Adrenal gland (tissue), 12 donors: ENCODE results near the gene EPHB1. TPM values are rescaled to one million over a fixed set of nuclear protein-coding genes. Genes with fewer than 3 reads are reported as not detected.

Source experiments
- DNase-seq, 7 donors: peaks; one replicate each; pipeline ENCODE4 v3.0.0-alpha.2; 2019 to 2020
- H3K27ac ChIP-seq, 5 donors: fragments of 200-600 bp; sonication (generic) in 4 of 5; 1 replicate in 3 of 5; 2 replicates in 2 of 5; pipeline versions ENCODE4 v1.5.1 to v1.8.0; 2016 to 2020; ENCODE audit warnings: mild to moderate bottlenecking in 1 of 5
- H3K27me3 ChIP-seq: fragments of 200-600 bp; 2 replicates; pipeline ENCODE4 v1.8.0; 2021
- H3K36me3 ChIP-seq, 2 donors: fragments of 200-600 bp; replicated peaks in 1 of 2; 1 replicate in 1 of 2; 2 replicates in 1 of 2; pipeline versions ENCODE4 v1.5.1 to v1.8.0; 2018 to 2022
- H3K4me1 ChIP-seq, 2 donors: fragments of 200-600 bp; replicated peaks in 1 of 2; 1 replicate in 1 of 2; 2 replicates in 1 of 2; pipeline versions ENCODE4 v1.5.1 to v1.8.0; 2018 to 2021
- H3K4me3 ChIP-seq, 4 donors: fragments of 200-600 bp; sonication (generic) in 3 of 4; one replicate each; pipeline ENCODE4 v1.5.1; 2016 to 2018
- H3K9me3 ChIP-seq, 3 donors: fragments of 200-600 bp; sonication (generic) in 1 of 3; replicated peaks in 1 of 3; 1 replicate in 2 of 3; 2 replicates in 1 of 3; pipeline versions ENCODE4 v1.5.1 to v1.8.0; 2016 to 2021
- CTCF ChIP-seq, 6 experiments: fragments of 450-650 bp in 4 of 6; fragments of 200-600 bp in 2 of 6; sonication (generic) in 1 of 6; IDR thresholded peaks; 1 replicate in 5 of 6; 2 replicates in 1 of 6; pipeline versions ENCODE4 v1.5.1 to v1.8.0; 2016 to 2021; ENCODE audit warnings: antibody characterized with exemption in 6 of 6, mild to moderate bottlenecking in 2 of 6, moderate library complexity in 1 of 6
- POLR2A ChIP-seq, 2 donors: fragments of 450-650 bp; IDR thresholded peaks; one replicate each; pipeline ENCODE4 v1.6.1; 2017; ENCODE audit warnings: antibody characterized with exemption in 2 of 2, mild to moderate bottlenecking in 2 of 2, moderate library complexity in 1 of 2
- WGBS, 4 donors: extraction: QIAGEN DNeasy Blood & Tissue Kit in 2 of 4; methylation state at CpG; one replicate each; pipeline versions ENCODE4 v1.1.5 to v1.1.7; 2013 to 2017; 5-methylcytosine and 5-hydroxymethylcytosine counted together
- intact Hi-C, 2 donors: fragments of 100-400 bp; cut with DNase I; formaldehyde crosslinking; loops; one replicate each; pipeline versions ENCODE4 v1.14.1 to v1.15.0; 2022 to 2023
- polyA plus RNA-seq, 3 donors: library from polyadenylated mRNA; stranded (reverse); fragments of 200-250 nt in 2 of 3; fragments of 350-450 nt in 1 of 3; fragmentation: Illumina TruSeq in 1 of 3; extraction: RNeasy Lipid Tissue Mini Kit (QIAGEN cat#74804) in 1 of 3; gene quantifications; one replicate each; pipeline ENCODE4 v1.2.3, GENCODE V29; 2013 to 2014
- total RNA-seq, 9 donors: library from RNA; depleted of rRNA in 4 of 9; stranded (reverse); fragments of >200 nt in 4 of 9; fragments of 120-200 nt in 1 of 9; fragmentation: NEBNext Ultra II Directional in 1 of 9; extraction: Animal tissue kit (Norgen Biotek cat#: 25700) in 1 of 9; gene quantifications; one replicate each; pipeline versions ENCODE4 v1.1.0 to v1.2.4, GENCODE V29; 2013 to 2023
- donor health status: healthy with polysubstance abuse.
- donor health status: Bipolar disorder and iron deficiency.
- donor health status: DM: yes; HTN: yes; CAD: no.
- donor health status: DM: no; HTN: no; CAD: no.
- donor health status: DM: no; HTN: no; CAD: no.
- donor health status: DM: yes; HTN: yes; CAD: no.

EPHB1 gene
- total and polyA plus RNA-seq, 12 donors = 0.10 to 3.4 (median 0.98) TPM

DNA sequence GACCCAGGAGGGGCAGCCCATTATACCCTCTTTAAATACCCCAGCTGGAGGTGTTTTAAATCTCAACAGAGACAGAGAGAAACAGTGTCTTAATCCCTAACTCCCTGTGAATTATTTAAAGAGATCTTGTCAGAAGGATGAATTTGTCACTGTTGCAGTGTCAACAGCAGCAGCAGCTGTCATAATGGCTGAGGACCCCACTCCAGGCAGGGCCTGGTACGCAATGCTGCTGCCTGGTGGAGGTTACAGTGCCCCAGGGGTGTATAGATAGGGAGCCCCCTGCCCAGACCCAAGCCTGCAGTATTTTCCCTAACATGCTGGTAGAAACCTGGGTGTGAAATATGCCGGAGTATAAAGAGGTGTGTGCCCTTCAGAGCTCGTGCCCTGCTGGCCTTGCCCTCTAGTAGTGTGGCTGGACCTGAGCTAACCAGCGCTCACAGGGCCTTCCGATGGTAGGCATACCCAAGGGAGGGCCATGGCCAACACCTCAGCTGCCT lies 143.0 kb downstream of the EPHB1 start:
- Histone ChIP-seq H3K27me3 (no peaks in the 10 kb centered on the region), H3K9me3 (no peaks in the 10 kb centered on the region), H3K4me1 (no peaks in the 10 kb centered on the region), H3K36me3 (no peaks in the 10 kb centered on the region), H3K27ac (no peak overlapping the region), H3K4me3 (no peak overlapping the region)
- 77 to 83% (median 80%) methylated on average over 1 to 5 of the region's 5 CpGs for WGBS, 4 donors
- intact Hi-C loops = no loop called here
- no peak for DNase-seq
- TF ChIP-seq CTCF (IDR thresholded peaks at IDR 0.05) (no peak), POLR2A (IDR thresholded peaks at IDR 0.05) (no peak)

- H3K4me1 ChIP-seq = no peaks in the 10 kb centered on the region
- WGBS, 4 donors = 64 to 79% (median 69%) methylated on average over 2 of the region's 2 CpGs
- intact Hi-C loops = no loop called here
- no peak for TF ChIP-seq POLR2A (IDR thresholded peaks at IDR 0.05)
- no peak overlapping the region for H3K27ac ChIP-seq
- H3K4me3 ChIP-seq = no peak overlapping the region
- no peaks in the 10 kb centered on the region for H3K36me3 ChIP-seq
- no peak for DNase-seq
- H3K27me3 ChIP-seq = no peaks in the 10 kb centered on the region
- no peaks in the 10 kb centered on the region for H3K9me3 ChIP-seq
These were observed 144.9 kb downstream of the EPHB1 start for GRCh38 chr3:134939978-134940377.

GRCh38 chr3:134941820-134942219 lies 146.8 kb downstream of the EPHB1 start:
- no peak for TF ChIP-seq CTCF (IDR thresholded peaks at IDR 0.05)
- no peak for TF ChIP-seq POLR2A (IDR thresholded peaks at IDR 0.05)
- 77 to 88% (median 83%) methylated on average over 1 of the region's 1 CpG for WGBS, 4 donors
- intact Hi-C loops = no loop called here
- DNase-seq = no peak
- no peak overlapping the region for H3K4me3 ChIP-seq
- H3K36me3 ChIP-seq = no peaks in the 10 kb centered on the region
- no peaks in the 10 kb centered on the region for H3K4me1 ChIP-seq
- no peaks in the 10 kb centered on the region for H3K27me3 ChIP-seq
- H3K27ac ChIP-seq = no peak overlapping the region
- H3K9me3 ChIP-seq = no peaks in the 10 kb centered on the region

DNA sequence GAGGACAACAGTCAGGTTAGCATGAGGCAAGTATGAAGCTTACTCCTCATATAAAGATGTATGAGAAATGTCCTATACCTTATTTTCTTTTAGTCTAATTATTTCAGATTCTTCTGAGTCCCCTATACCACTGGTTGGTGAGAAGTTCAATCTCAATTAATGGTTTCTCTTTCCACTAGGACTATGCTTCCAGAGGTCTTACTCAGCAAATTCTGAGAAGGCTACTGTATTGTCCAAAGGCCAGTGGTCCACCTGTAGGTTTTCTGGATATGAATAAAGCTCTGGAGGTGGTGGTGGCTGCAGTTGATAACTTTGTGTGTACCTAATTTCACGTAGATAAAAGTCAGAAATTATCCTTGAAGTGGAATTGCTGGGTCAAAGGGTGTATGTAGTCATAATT lies 149.4 kb downstream of the EPHB1 start:
- TF ChIP-seq POLR2A (IDR thresholded peaks at IDR 0.05) = no peak
- TF ChIP-seq CTCF (IDR thresholded peaks at IDR 0.05) = no peak
- Histone ChIP-seq H3K27ac (no peak overlapping the region), H3K36me3 (no peaks in the 10 kb centered on the region), H3K4me1 (no peaks in the 10 kb centered on the region), H3K9me3 (no peaks in the 10 kb centered on the region), H3K27me3 (no peaks in the 10 kb centered on the region), H3K4me3 (no peak overlapping the region)
- whole genome bisulfite sequencing, 4 donors = 60 to 70% (median 64%) methylated on average over 1 of the region's 1 CpG
- intact Hi-C loops = no loop called here
- no peak for DNase-seq

DNA sequence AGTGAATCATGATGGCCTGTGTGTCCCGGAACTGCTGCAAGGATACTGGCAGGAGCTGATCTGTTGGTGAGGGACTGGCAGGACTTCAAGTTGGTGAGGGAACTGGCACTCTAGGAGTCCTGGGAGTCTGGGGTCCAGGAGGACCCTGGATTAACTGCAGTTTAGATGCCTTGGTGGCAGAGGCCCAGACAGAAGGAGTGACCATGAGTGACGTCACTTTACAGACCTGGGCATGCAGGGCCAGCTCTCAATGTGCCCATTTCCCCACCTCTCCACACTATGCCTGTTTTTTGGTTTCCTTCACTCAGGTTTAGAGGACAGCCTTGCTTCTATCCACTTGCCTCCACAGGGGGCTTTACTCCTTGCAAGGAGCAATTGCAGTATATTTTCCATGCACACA lies 154.1 kb downstream of the EPHB1 start:
- H3K27ac ChIP-seq = no peak overlapping the region
- H3K4me3 ChIP-seq = no peak overlapping the region
- TF ChIP-seq POLR2A (IDR thresholded peaks at IDR 0.05) (no peak), CTCF (IDR thresholded peaks at IDR 0.05) (no peak)
- 76 to 83% (median 77%) methylated on average over 2 of the region's 2 CpGs for WGBS, 4 donors
- intact Hi-C loops = no loop called here
- H3K9me3 ChIP-seq = peaks cover 0 to 5% (median 0%) of the 10 kb centered on the region in 3 donors
- no peaks in the 10 kb centered on the region for H3K4me1 ChIP-seq
- H3K27me3 ChIP-seq = no peaks in the 10 kb centered on the region
- no peaks in the 10 kb centered on the region for H3K36me3 ChIP-seq
- DNase-seq = no peak
